CD1c-positive myeloid dendritic cell (primary cell): ENCODE data around the gene GALC.
"Not testable (repeated sequence)": the region's sequence is repeated elsewhere in the genome, so short reads cannot be mapped to it uniquely, and the experiment has no call there.

Experiments
- DNase-seq: peaks from one replicate; pipeline ENCODE4 v3.0.0-alpha.2; 2016; ENCODE audit errors: extremely low spot score

GALC gene

DNA sequence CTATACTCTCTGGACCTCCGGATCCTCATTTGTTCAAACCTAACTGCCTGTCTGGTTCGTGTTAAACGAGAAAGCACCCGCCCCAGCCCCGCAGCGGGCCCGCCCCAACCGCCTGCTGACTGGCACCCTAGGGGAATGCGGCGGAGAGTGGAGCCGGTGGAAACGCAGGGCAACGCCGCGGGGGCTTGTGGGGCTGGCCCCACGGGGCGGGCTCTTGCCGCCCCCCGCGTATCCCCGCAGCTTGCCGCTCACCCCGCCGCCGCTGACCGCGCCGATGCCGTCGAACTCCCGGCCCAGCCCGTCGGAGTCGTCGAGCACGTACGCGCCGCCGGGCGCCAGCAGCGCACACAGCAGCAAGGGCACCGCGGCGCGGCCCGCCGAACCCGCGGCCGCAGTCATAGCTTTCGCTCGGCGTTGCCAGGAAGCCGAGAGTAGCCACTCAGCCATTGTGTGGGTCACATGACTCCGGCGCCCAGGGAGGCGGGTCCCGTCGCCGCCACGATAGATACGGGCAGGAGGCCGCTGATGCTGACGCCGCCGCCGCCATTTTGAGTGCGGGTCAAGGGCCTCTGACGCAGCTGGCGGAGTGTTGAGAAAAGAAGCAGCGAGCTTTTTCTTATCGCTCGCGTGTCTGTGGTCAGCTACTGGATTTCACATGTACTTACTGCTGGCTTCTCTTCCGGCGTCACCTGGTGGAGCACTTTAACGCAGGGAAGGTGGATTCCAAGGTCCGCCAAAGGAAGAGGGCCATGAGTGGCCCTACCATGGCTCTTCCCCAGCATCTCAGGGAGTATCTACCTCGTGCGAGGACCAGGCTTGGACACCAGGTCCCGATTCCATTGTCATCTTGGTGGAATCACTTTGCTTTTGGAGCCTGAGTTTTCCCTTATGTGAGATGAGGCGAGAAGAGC lies at the start of gene GALC:
TSS of gene GALC (minus strand) at position 465 of the 911 bp plus-strand sequence. CDS start at position 447, 18 bp downstream.
- DNase-seq = peak; percentile 97

DNA sequence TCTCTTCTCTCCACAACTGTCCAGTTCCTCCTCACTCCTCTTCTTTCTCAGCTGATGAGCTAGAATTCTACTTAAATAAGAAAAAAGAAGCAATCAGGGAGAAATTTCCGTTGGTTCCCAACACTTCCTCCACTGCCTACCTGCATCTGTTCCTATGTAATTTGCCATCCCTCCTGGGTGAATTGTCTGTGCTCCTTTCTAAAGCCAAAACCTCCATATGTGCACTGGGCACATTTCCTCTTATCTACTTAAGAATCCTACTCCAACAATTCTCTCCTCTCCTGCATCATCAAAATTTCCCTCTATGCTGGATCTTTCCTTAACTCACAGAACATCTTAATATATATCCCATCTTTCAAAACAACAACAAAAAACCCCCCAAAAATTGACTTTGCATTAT lies 47.2 kb upstream of the GALC start:
- DNase-seq = no peak

DNA sequence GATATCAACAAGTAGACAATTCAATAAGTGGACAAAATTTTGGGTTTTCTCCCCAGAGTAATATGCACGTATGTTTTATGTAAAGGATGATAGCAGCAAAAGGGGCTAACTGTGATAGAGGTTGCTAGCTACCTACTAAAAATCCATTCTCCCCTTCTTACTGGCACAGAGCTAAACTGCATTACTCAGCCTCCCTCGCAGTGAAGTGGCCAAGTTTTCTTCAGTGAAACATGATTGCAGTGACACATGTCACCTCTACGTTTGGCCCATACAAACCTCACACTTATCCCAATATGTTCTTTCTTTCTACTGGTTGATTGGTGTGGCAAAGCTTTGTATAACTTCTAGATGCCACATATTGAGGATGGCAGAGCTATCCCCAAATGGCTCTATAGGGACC lies 46.2 kb upstream of the GALC start:
- DNase-seq = no peak

DNA sequence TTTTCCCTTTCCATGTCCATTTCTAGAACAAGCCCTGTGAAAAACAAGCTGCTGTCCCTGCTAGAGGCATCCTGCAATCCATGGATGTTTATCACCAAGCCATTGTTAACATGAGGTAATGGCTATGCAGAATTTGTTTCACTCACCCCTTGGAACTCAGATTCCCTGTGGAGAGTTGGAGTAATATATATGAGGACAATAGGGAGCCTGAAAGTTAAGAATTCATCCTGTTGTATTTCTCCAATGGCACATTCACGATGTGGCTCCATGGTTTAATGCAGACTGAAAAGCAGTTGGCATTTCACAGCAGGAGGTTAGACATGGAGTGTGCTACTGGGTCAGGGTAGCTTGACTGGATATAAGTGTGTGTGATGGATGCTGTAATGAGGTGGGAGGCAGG lies 44.3 kb upstream of the GALC start:
- DNase-seq = no peak

DNA sequence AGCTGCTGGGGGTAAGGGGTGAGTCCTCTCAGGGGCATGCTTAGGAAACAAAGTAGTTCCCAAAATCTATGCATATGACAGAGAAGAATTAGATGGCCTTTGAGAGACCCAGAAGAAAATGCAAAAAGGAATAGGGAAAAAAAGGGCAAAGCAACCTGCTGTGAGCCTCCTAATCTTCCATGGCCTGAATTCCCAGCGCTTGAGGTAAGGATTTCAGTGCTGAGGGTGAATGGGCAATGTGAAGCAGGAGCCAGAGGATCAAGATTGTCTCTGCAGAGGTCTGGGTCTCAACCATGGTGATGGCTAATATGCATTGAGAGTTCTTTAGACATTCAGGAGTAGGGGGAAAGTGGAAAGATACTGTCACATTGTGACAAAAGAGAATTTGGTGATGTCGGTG lies 43.4 kb upstream of the GALC start:
- no peak for DNase-seq

DNA sequence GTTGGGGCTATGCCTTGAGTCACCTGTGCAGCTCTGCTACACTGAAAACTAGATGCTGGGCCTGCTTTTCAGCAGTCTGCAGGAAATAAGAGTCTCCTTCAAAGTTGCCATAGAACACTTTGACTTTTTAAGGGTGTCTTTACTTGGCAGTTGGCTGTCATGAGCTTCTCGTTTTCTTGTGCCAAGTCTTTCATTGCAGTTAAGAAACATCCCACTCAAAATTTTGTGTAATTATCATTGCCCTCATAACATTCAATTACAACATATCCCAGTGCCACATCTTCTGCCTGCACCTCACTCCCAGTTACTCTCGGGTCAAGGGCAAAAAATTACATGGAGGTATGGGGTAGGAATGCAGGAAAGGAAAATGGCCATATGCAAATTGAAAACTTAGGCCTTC lies 41.1 kb upstream of the GALC start:
- DNase-seq = no peak

DNA sequence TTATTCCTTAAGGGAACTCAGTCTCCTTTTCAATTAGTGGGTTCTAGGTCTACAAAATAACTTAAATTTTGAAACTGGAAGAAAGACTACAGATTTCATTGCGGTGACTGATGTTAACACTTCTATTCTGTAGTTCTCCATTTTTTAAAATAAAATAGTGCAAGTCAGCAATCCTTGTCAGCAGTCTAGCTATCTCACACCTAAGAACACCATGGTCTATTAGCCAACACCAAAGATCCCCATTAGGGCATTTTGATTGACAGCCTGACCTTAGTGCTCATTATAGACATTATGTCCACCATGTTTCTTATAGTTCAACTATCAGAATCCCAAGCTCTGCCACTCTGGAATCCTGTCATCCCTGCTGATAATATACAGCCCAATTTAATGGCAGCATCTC lies 39.4 kb upstream of the GALC start:
- no peak for DNase-seq

DNA sequence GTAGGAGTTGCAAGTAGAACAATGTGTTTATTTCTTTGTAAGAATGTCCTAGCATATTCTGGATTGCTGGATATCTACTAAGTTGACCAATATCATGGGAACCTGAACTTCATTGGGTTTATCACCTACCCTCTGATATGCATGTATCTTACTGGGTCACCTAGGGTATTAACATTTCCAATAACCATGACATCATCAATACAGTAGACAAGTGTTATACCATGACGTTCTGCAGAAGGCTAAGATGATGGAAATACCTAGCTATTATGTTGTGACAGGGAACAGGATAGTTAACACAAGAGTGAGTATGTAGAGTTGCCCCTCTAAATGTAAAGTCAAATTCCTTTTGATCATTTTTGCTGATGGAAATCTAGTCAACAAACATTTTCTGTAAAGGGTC lies 37.9 kb upstream of the GALC start:
- no peak for DNase-seq

DNA sequence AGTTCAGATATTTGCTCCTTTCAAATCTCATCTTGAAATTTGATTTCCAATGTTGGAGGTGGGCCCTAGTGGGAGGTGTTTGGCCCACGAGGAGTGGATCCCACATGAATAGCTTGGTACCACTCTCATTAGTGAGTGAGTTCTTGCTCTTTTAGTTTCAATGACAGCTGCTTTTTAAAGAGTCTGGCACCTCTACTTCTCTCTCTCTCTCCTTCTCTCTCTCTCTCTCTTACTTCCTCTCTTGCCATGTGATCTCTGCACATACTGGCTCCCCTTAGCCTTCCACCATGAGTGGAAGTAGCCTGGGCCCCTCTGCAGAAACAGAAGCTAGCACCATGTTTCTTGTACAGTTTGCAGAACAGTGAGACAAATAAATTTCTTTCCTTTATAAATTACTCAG lies 37.1 kb upstream of the GALC start:
- DNase-seq = no peak

DNA sequence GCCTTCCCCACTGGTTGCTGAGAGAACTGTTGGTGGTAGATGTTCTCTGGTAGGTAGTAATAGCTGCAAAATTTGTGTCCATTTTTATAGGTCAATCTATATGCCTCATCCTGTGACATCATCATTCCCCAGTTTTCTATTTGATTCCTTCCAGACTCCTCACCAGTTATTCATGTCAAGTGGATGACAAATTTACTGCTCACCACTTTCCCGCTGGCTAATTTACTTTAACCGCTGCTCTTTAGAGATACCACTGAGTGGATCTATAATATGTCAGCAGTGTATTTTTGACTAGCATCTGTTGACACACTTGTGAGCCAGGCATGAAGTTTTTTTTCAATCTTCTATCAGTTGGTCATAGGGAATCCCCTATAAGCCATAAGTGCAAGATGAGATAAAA lies 36.5 kb upstream of the GALC start:
- no peak for DNase-seq

DNA sequence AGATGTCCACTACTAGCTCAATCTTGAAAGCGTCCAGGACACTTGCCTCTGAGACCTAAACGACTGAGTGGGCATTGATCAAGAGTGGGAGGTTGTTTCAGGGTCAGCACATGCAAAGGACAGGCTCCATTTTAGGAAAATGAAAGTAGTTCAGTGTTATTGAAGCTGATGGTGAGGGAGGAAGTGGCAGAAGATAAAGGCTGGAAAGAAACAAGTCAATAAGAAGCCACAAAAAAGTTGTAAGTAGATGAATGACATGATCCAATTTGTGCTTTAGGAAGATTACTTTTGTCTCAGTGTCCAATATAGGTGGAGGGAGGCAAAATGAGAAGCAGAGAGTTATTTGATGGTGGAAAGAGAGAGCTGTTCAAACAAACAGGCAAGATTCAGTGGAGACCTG lies 33.9 kb upstream of the GALC start:
- no peak for DNase-seq

DNA sequence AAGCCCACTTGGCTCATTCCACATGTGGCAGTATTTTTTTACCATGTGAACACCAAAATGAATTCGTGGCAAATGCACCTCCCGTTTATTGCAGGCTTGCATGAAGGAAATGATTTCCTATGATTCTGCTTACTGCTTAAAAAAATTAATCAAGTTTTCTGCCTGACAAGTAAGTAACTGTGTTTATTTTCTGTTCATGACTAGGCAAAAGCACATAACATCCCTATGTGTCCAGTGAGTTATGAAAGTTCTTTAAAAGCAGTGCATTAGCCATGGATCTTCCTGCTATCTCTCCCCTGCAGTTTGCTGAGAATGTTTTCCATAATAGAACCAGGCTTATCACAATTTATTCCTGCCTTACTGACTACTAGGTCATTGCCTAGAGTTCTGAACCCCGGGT lies 32.3 kb upstream of the GALC start:
- DNase-seq = no peak

DNA sequence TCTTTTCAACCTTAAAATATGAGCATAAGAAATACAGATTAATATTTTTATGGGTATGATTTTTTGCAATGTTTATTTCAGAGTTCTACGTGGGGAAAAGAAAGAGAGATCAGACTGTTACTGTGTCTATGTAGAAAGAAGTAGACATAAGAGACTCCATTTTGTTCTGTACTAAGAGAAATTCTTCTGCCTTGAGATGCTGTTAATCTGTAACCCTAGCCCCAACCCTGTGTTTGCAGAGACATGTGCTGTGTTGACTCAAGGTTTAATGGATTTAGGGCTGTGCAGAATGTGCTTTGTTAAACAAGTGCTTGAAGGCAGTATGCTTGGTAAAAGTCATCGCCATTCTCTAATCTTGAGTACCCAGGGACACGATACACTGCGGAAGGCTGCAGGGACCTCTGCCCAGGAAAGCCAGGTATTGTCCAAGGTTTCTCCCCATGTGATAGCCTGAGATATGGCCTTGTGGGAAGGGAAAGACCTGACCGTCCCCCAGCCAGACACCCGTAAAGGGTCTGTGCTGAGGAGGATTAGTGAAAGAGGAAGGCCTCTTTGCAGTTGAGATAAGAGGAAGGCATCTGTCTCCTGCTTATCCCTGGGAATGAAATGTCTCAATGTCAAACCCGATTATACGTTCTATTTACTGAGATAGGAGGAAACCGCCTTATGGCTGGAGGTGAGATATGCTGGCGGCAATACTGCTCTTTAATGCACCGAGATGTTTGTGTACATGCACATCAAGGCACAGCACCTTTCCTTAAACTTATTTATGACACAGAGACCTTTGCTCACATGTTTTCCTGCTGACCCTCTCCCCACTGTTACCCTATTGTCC lies 31.5 kb upstream of the GALC start:
- DNase-seq = not testable (repeated sequence)

DNA sequence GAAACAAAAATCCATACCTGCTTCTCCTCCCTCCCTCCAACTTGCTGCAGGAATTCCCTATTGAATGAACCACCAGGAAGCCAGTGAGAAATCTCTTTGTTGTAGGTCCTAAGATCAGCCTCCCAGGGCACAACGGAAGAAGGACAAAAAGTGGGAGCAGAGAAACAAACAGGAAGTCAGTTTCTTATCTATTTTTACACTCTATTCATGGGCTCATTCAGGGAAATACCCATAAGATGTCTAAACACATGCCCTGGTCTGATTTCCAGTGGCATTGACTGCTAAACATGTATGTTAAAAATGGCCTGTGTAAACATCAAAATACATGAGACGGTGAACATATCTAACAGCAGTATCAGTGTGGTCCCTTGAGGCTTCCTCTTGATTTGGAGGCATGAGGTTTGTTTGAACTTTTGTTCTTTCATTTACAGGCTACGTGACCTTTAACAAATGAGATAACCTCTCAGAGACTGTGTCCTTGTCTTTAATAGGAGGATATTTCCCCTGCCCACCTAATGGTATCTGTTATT lies 30.7 kb upstream of the GALC start:
- no peak for DNase-seq

DNA sequence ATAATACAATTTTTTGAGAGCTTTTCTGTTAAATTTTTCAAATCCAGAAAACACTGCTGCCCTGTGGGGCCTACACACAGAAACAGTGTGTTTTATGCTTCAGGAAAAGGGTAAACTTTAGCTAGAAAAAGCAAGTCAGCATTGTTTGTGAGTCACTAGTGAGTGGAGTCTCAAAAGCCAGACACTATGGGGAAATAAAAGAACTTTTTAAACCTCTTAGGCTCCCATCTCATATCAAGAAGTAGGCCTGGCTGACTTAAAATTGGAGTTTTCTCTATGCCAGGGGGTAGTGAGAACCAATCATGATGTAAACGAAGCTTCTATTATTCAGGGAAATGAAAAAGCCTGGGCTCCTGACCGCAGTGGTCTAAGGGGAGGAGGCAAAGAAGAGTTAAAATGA lies 24.6 kb upstream of the GALC start:
- DNase-seq = no peak

DNA sequence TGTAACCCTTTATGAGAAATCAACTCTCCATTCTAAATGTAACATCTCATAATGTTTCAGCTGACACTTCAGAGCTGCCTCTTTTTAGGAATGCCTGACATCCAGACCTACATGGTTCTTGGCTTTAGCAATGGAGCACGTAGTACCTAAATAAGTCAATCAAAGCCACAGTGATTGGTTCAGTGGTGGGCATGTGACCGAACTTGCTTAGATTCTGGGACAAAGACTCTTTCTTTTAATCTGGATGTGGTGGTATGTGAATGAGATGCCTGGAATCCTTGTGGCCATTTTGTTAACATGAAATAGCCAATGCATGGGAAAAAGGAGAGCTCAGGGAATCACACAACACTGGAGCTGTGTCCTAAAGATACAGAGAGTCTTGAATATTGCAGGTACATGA lies 23.8 kb upstream of the GALC start:
- DNase-seq = no peak

DNA sequence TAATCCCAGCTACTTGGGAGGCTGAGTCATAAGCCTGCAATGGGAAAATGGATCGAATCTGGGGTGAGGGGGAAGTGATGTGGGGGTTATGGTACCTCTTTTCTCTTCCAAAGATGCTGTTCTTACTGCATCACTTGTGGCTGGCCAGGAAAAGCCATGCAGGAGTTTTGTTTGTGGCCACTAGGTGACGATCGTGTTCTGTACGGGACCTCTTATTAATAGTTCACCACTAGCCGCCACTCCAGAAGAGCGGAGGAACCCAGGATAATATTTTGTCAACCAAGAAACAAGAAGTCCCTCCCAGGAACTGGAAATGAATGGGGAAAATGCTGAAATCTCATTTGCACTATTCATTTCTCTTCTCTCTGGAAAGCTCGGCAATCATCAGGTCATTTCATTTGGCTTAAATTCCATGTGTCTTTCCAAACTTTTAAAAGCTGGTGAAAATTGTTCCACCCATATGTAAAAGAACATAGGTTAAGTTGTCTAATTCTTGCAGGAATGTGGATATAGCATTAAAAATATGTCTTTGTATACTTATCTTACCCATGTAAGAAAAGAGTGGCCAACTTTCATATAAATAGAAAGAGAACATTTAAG lies 20.9 kb upstream of the GALC start:
- peak; percentile 86 for DNase-seq

DNA sequence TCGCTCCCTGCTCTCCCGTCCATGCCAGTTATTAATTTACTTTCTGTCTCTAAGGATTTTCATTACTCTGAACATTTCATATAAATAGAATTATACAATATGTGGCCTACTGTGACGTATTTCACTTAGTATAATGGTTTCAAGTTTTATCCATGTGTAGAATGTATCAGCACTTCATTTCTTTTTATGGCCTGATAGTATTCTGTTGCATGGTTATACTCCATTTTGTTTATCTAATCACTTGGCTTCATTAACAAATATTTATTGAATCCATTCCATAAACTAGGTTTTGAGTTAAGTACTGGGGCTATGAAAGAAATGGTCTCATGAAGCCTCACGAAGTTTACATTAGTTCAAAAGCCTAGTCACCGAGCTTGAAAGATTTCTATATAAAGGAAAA lies 19.5 kb upstream of the GALC start:
- no peak for DNase-seq

DNA sequence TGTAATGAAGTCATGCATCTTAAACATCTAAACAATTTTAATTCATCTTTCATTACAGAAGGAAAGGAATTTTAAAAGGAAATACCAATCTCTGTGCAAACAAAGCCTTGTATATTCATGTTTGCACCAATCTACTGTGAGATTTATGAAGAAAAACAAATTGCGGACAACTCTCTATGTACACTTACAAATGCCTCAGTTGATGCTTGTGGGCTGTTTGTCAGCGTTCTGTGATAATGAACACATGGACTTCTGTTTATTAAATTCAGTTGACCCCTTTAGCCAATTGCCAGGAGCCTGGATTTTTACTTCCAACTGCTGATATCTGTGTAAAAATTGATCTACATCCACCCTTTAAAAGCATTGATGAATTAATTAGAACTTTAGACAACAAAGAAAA lies 17.3 kb upstream of the GALC start:
- no peak for DNase-seq

DNA sequence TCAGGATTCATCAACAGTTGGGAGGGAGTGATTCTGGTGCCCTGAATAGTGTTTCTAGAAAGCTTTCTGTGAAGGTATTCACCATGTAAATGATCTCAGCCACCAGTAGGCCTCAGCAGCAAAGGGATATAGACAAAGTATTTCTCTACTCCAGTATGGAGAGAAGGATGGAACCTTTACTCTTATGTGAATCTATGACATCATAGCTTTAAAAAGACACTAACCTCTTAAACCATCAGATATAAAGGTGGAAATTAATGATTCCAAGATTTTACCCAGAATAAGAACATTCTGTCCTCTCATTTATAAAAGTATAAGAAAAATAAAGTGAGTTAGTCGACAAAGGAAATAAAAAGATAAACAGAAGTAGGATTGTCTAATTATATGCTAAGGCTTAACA lies 16.5 kb upstream of the GALC start:
- no peak for DNase-seq

DNA sequence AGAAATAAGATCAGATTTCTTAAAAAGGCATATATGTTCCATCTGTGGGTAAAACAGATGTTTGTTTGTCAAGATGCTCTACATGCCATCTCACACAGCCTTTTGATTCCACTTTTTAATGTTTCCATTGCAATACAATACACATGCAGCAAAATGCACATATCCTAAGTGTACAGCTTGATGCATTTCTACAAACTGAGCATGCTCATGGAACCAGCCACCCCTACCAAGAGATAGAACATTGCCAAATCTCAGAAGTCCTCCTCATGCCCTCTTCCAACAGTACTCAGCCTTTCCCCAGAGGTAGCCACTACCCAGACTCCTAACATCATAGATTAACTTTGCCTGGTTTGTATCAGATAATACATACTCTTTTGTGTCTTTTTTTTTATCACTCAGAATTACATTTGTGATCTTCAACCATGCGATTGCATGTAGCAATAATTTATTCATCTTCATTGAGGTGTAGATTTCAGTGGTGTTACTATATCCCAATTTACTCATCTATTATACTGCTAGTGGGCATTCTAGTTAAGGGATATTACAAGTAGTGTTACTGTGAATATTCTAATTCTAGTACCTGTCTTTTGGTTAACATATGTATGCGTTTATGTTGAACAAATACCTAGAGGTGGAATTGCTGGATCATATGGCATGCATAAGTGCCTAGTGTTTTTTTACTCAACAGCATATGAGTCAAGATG lies 15.2 kb upstream of the GALC start:
- no peak for DNase-seq

DNA sequence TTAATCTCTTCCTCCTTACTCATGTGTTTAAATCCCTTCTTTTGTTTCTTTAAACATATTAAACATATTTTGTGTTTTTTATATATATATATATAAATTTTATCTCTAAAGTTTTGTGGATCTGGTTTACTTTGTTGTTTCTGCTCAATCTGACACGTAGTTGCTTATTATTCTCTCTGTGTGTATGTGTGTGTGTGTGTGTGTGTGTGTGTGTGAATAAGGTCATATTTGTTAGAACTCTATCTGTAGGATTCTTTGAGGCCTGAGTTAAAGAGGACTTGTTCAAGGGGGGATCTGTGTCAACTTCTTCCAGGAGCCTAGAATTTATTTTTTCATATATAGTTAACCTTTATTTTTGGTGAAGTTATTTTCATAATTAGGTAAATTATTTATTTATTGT lies 14.6 kb upstream of the GALC start:
- DNase-seq = no peak
